Measurements from ENCODE around the gene ACSL5. TPM values are rescaled to one million over a fixed set of nuclear protein-coding genes. Genes with fewer than 3 reads are reported as not detected.

ACSL5 gene
- total and polyA plus RNA-seq, 2 donors (not counting 3 experiments of a cell fraction or from before 2014, with no cell fraction given): 1.5 to 2.1 TPM

DNA sequence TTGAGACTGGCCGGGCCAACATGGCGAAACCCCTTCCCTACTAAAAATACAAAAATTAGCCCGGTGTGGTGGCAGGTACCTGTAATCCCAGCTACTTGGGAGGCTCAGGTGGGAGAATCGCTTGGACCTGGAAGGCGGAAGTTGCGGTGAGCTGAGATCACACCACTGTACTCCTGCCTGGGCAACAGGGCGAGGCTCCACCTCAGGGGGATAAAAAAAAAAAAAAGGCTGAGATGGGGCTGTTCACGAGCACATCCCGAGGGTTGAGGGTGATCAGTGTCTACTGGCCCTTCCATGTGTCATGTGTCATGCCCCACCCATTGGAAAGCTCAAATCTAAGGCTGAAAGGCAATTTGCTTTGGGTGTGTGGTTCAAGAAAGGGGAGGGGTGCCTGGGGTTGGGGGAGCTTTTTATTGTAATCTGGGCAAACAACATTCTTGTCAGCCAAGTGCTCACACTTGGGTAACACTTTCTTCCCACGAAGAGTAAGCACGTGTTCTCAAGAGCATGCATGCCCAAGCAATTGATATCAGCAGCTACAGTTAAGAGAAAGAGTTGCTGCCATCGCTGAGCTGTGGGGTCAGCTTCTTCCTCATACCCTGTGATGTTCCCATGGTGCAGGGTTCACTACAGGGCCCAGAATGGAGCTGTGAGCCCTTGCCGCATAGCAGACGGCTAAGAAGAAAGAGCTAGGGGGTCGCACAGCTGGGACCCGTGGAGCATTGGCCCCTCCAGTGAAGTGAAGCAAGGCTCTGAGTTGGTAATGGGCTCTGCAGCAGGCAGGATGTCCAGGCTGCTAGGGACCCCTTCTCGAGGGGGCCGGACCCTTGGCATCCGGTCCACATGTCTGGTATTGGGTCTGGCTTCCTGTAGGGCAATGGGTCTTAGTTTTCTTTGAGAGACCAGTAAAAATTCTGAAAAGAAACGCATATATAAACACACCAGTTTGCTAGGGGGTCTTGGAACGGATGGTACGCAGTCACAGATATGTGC, 9.9 kb upstream of the ACSL5 start:
- ChIA-PET POLR2A (no interaction called here), CTCF (interaction anchor here (1.3 to 4.3 kb wide), 3 partner anchors 10 to 226 kb away, joined by 3 to 35 read pairs (median 4); partner anchors contain the start of gene ACSL5)
- no peak overlapping the region for H3K27ac ChIP-seq (ENCODE audit: insufficient read depth, low read depth, low read length)
- H3K4me1 ChIP-seq (ENCODE audit: control insufficient read depth, extremely low read depth, insufficient read depth, low read length): peaks cover 28% of the 10 kb centered on the region
- intact Hi-C loops (cut with micrococcal nuclease): loop anchor here (2.0 kb wide), 2 partner anchors 49 to 71 kb away; no protein-coding TSS in a partner anchor
- no peak overlapping the region for H3K4me3 ChIP-seq (replicated peaks in 1 of 3; ENCODE audit: insufficient read depth in 1 of 3, low read depth in 1 of 3, low read length in 3 of 3)
- no peaks in the 10 kb centered on the region for H3K27me3 ChIP-seq (ENCODE audit: control insufficient read depth in 2 of 2, insufficient read depth in 2 of 2, low read length in 2 of 2)
- dilution Hi-C loops (cut with MboI; ENCODE audit: extremely low pct_ligation_motif_present, low sequenced_read_pairs): no loop called here
- H3K4me2 ChIP-seq (ENCODE audit: insufficient read depth, low read length): no peak overlapping the region
- H4K20me1 ChIP-seq (replicated peaks; ENCODE audit: control insufficient read depth, extremely low read depth, insufficient read depth, low read length): no peaks in the 10 kb centered on the region
- H3K9me3 ChIP-seq (replicated peaks; ENCODE audit: control insufficient read depth, insufficient read depth, low read length): no peaks in the 10 kb centered on the region
- H3K79me2 ChIP-seq (ENCODE audit: control insufficient read depth, insufficient read depth, low read length): no peaks in the 10 kb centered on the region
- H3K9me1 ChIP-seq (replicated peaks; ENCODE audit: control insufficient read depth, extremely low read depth, insufficient read depth, low read length): no peaks in the 10 kb centered on the region
- no TSS peak for BruUV-seq (replicated peaks)
- no peaks in the 10 kb centered on the region for H3K36me3 ChIP-seq (ENCODE audit: control insufficient read depth in 2 of 2, extremely low read depth in 1 of 2, insufficient read depth in 2 of 2, low read length in 2 of 2)
- no peak overlapping the region for H3K9ac ChIP-seq (replicated peaks; ENCODE audit: extremely low read depth, insufficient read depth, low read length)
- TF ChIP-seq POLR2A (IDR thresholded peaks at IDR 0.05; ENCODE audit: low read depth, low read length) (no peak), EZH2 (IDR thresholded peaks at IDR 0.05; ENCODE audit: borderline replicate concordance, low read depth, low read length, severe bottlenecking) (no peak), MYC (IDR thresholded peaks at IDR 0.05; ENCODE audit: low read depth, low read length) (no peak), JUN (IDR thresholded peaks at IDR 0.05; ENCODE audit: borderline replicate concordance, insufficient read depth, insufficient read length, low read depth) (no peak)
- FAIRE-seq (no peak), DNase-seq (ENCODE audit: low read depth, low spot score) (no peak)
- no peak overlapping the region for H2AFZ ChIP-seq (ENCODE audit: low read depth, low read length)

GRCh38 chr10:112365014-112365432, 8.9 kb upstream of the ACSL5 start:
- no peak overlapping the region for H2AFZ ChIP-seq (ENCODE audit: low read depth, low read length)
- FAIRE-seq (no peak), DNase-seq (ENCODE audit: low read depth, low spot score) (no peak)
- no peaks in the 10 kb centered on the region for H3K9me1 ChIP-seq (replicated peaks; ENCODE audit: control insufficient read depth, extremely low read depth, insufficient read depth, low read length)
- H4K20me1 ChIP-seq (replicated peaks; ENCODE audit: control insufficient read depth, extremely low read depth, insufficient read depth, low read length): no peaks in the 10 kb centered on the region
- ChIA-PET CTCF (interaction anchor here (0.9 to 4.3 kb wide), 4 partner anchors 9 to 227 kb away, joined by 3 to 35 read pairs (median 4); partner anchors contain the start of gene ACSL5), POLR2A (no interaction called here)
- H3K4me2 ChIP-seq (ENCODE audit: insufficient read depth, low read length): no peak overlapping the region
- H3K4me1 ChIP-seq (ENCODE audit: control insufficient read depth, extremely low read depth, insufficient read depth, low read length): peaks cover 28% of the 10 kb centered on the region
- dilution Hi-C loops (cut with MboI; ENCODE audit: extremely low pct_ligation_motif_present, low sequenced_read_pairs): no loop called here
- no peaks in the 10 kb centered on the region for H3K79me2 ChIP-seq (ENCODE audit: control insufficient read depth, insufficient read depth, low read length)
- H3K9me3 ChIP-seq (replicated peaks; ENCODE audit: control insufficient read depth, insufficient read depth, low read length): no peaks in the 10 kb centered on the region
- TF ChIP-seq JUN (IDR thresholded peaks at IDR 0.05; ENCODE audit: borderline replicate concordance, insufficient read depth, insufficient read length, low read depth) (no peak), MYC (IDR thresholded peaks at IDR 0.05; ENCODE audit: low read depth, low read length) (no peak), FOS (IDR thresholded peaks at IDR 0.05; ENCODE audit: borderline replicate concordance, insufficient read depth, low read length) (no peak), EZH2 (IDR thresholded peaks at IDR 0.05; ENCODE audit: borderline replicate concordance, low read depth, low read length, severe bottlenecking) (no peak), GATA2 (IDR thresholded peaks at IDR 0.05; ENCODE audit: insufficient read depth, insufficient read length, low read depth, low read length) (no peak), MAX (IDR thresholded peaks at IDR 0.05; ENCODE audit: insufficient read depth, insufficient read length) (no peak), POLR2AphosphoS5 (IDR thresholded peaks at IDR 0.05; ENCODE audit: insufficient read depth, low read depth, low read length) (no peak), POLR2A (IDR thresholded peaks at IDR 0.05; ENCODE audit: low read depth, low read length) (no peak)
- TF ChIP-seq, protein P1, sequence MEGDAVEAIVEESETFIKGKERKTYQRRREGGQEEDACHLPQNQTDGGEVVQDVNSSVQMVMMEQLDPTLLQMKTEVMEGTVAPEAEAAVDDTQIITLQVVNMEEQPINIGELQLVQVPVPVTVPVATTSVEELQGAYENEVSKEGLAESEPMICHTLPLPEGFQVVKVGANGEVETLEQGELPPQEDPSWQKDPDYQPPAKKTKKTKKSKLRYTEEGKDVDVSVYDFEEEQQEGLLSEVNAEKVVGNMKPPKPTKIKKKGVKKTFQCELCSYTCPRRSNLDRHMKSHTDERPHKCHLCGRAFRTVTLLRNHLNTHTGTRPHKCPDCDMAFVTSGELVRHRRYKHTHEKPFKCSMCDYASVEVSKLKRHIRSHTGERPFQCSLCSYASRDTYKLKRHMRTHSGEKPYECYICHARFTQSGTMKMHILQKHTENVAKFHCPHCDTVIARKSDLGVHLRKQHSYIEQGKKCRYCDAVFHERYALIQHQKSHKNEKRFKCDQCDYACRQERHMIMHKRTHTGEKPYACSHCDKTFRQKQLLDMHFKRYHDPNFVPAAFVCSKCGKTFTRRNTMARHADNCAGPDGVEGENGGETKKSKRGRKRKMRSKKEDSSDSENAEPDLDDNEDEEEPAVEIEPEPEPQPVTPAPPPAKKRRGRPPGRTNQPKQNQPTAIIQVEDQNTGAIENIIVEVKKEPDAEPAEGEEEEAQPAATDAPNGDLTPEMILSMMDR (IDR thresholded peaks at IDR 0.05; ENCODE audit: extremely low read depth in 1 of 2, insufficient read depth in 1 of 2, low read depth in 1 of 2, low read length in 2 of 2): no peak
- no peak overlapping the region for H3K4me3 ChIP-seq (replicated peaks in 1 of 3; ENCODE audit: insufficient read depth in 1 of 3, low read depth in 1 of 3, low read length in 3 of 3)
- no peak overlapping the region for H3K27ac ChIP-seq (ENCODE audit: insufficient read depth, low read depth, low read length)
- H3K36me3 ChIP-seq (ENCODE audit: control insufficient read depth in 2 of 2, extremely low read depth in 1 of 2, insufficient read depth in 2 of 2, low read length in 2 of 2): no peaks in the 10 kb centered on the region
- intact Hi-C loops (cut with micrococcal nuclease): no loop called here
- H3K27me3 ChIP-seq (ENCODE audit: control insufficient read depth in 2 of 2, insufficient read depth in 2 of 2, low read length in 2 of 2): no peaks in the 10 kb centered on the region
- H3K9ac ChIP-seq (replicated peaks; ENCODE audit: extremely low read depth, insufficient read depth, low read length): no peak overlapping the region
- BruUV-seq (replicated peaks): no TSS peak

Data from endothelial cell of umbilical vein (primary cell).